SU-DHL-6 (cell line): ENCODE measurements around the gene RASSF10.

Experiments used
- CTCF ChIP-seq: fragments of 200-600 bp; sonication (generic); IDR thresholded peaks from one replicate; pipeline ENCODE4 v1.5.1; 2017; ENCODE audit warnings: antibody characterized with exemption, mild to moderate bottlenecking, low read length, moderate library complexity; ENCODE audit not compliant: insufficient read depth, poor library complexity, severe bottlenecking
- EZH2phosphoT487 ChIP-seq: fragments of 200-600 bp; sonication (generic), shearing (Covaris generic); conservative IDR thresholded peaks from 2 replicates; pipeline ENCODE4 v1.6.1; 2018; ENCODE audit warnings: mild to moderate bottlenecking, antibody characterized with exemption, low read length, moderate library complexity, mixed read lengths

GRCh38 chr11:12968101-12968500 lies 41.0 kb upstream of the RASSF10 start:
- no peak for TF ChIP-seq CTCF
- no peak for TF ChIP-seq EZH2phosphoT487
